HUES48 (cell line): ENCODE results near the gene CLEC4A.
"Not testable (repeated sequence)": the region's sequence is repeated elsewhere in the genome, so short reads cannot be mapped to it uniquely, and the experiment has no call there.

Experiments
- H3K27ac ChIP-seq: one replicate; pipeline ENCODE4 v1.7.0; 2013; ENCODE audit warnings: low read depth, low read length, inconsistent platforms
- H3K27me3 ChIP-seq: 2 replicates; pipeline ENCODE4 v1.6.1; 2013; ENCODE audit warnings: mild to moderate bottlenecking, low read length; ENCODE audit not compliant: control insufficient read depth, insufficient read depth
- H3K36me3 ChIP-seq: 2 replicates; pipeline ENCODE4 v1.6.1; 2013; ENCODE audit warnings: low read length; ENCODE audit not compliant: control insufficient read depth, insufficient read depth
- H3K4me1 ChIP-seq: 2 replicates; pipeline ENCODE4 v1.6.1; 2013; ENCODE audit warnings: mild to moderate bottlenecking, low read length; ENCODE audit not compliant: control insufficient read depth, insufficient read depth
- H3K4me3 ChIP-seq: 2 replicates; pipeline ENCODE4 v1.5.1; 2013; ENCODE audit warnings: mild to moderate bottlenecking, low read depth, low read length
- H3K9ac ChIP-seq: 2 replicates; pipeline ENCODE4 v1.6.1; 2013; ENCODE audit warnings: mild to moderate bottlenecking, low read depth, low read length, moderate library complexity
- H3K9me3 ChIP-seq: 2 replicates; pipeline ENCODE4 v1.6.1; 2013; ENCODE audit warnings: low read length; ENCODE audit not compliant: control insufficient read depth, insufficient read depth

The CLEC4A gene

DNA sequence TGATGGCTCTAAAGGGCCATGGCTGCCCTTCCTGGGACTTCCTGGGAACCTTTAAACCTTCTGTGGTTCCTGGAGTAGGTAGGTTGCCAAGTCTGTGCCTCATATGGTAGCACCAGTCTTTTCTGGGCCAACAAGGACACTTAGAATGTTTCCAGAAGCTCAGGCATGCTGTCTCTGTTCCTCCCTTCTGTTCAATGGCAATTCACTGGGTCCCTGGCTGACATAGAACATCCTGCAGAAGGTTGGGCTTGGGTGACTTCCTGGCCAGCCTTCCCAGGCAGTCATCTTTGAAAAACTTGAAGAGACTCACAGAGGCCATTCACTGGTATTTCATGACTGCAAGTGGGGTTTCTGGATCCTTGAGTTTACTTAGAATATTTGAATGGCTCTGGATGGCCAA, 57.9 kb downstream of the CLEC4A start:
- H3K4me1 ChIP-seq, H3K9ac ChIP-seq, H3K36me3 ChIP-seq, H3K27me3 ChIP-seq, H3K9me3 ChIP-seq, H3K4me3 ChIP-seq, H3K27ac ChIP-seq: not testable (repeated sequence)

DNA sequence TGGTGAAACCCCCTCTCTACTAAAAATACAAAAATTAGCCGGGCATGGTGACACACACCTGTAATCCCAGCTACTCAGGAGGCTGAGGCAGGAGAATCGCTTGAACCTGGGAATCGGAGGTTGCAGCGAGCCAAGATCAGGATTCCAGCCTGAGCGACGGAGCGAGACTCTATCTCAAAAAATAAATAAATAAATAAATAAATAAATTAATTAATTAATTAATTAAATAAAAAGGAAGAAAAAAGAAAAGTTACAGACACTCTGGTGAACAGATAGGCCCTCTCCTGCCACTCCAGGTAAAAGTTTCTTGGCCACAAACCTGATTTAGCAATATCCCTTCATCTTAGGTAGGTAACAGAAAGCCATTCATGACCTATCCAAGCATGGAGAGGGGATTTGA, 59.5 kb downstream of the CLEC4A start:
- not testable (repeated sequence) for H3K4me3 ChIP-seq, H3K36me3 ChIP-seq, H3K27me3 ChIP-seq, H3K9me3 ChIP-seq, H3K9ac ChIP-seq, H3K27ac ChIP-seq, H3K4me1 ChIP-seq

DNA sequence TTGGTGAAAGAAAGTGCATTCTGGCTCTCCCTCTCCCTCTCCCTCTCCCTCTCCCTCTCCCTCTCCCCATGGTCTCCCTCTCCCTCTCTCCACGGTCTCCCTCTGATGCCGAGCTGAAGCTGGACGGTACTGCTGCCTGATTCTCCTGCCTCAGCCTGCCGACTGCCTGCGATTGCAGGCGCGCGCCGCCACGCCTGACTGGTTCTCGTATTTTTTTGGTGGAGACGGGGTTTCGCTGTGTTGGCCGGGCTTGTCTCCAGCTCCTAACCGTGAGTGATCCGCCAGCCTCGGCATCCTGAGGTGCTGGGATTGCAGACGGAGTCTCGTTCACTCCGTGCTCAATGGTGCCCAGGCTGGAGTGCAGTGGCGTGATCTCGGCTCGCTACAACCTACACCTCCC, 59.9 kb downstream of the CLEC4A start:
- H3K9ac ChIP-seq, H3K27ac ChIP-seq, H3K4me3 ChIP-seq, H3K9me3 ChIP-seq, H3K4me1 ChIP-seq, H3K27me3 ChIP-seq, H3K36me3 ChIP-seq: not testable (repeated sequence)

DNA sequence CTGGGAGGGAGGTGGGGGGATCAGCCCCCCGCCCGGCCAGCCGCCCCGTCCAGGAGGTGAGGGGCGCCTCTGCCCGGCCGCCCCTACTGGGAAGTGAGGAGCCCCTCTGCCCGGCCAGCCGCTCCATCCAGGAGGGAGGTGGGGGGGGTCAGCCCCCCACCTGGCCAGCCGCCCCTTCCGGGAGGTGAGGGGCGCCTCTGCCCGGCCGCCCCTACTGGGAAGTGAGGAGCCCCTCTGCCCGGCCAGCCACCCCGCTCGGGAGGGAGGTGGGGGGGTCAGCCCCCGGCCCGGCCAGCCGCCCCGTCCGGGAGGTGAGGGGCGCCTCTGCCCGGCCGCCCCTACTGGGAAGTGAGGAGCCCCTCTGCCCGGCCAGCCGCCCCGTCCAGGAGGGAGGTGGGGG, 60.8 kb downstream of the CLEC4A start:
- not testable (repeated sequence) for H3K4me1 ChIP-seq, H3K9me3 ChIP-seq, H3K27ac ChIP-seq, H3K27me3 ChIP-seq, H3K4me3 ChIP-seq, H3K36me3 ChIP-seq, H3K9ac ChIP-seq

DNA sequence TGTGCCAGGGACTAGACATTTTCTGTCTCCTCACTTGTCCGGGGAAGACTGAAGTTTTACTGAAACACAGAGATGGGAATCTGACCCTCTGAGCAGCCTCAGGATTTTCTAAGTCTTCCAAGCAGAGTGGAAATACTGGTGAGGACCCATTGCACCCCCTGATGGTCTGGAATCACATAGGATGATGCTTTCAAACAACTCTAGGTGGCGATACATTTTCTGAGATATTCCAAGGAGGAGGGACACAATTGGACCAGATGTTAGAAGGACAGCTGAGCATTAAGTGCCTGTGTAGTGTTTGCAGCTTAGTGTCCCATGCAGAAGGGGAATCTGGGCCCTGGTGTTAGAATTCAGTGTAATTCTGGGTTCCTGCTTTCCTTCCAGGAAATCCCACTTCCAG, 64.7 kb downstream of the CLEC4A start:
- not testable (repeated sequence) for H3K27ac ChIP-seq, H3K36me3 ChIP-seq, H3K4me3 ChIP-seq, H3K4me1 ChIP-seq, H3K27me3 ChIP-seq, H3K9me3 ChIP-seq, H3K9ac ChIP-seq
